ENCODE measurements around the gene TRAF7.

Gene TRAF7

DNA sequence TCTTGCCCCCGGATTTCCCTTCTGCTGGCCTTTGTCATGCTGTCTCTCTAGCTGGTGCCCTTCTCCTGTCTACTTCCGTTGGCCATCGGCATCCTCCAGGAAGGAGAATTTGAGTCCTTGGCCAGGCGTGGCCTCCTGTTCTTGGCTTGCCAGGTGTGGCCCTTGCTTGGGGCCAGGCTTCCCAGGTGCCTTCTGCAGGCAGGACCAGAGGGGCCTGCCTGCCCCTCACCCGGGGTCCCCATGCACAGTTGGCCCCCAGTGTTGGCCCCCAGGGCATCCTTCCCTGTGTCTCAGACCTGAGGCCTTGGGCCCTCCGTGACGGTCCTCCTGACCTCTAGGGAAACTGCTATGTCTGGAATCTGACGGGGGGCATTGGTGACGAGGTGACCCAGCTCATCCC lies 52.3 kb downstream of the TRAF7 start:
- ATAC-seq (ENCODE audit: insufficient read depth, low read depth) (no peak), DNase-seq (no peak)
- no peak for TF ChIP-seq EZH2 (IDR thresholded peaks at IDR 0.05; ENCODE audit: borderline replicate concordance, low read depth, low read length, severe bottlenecking)
- TF ChIP-seq, protein P1, sequence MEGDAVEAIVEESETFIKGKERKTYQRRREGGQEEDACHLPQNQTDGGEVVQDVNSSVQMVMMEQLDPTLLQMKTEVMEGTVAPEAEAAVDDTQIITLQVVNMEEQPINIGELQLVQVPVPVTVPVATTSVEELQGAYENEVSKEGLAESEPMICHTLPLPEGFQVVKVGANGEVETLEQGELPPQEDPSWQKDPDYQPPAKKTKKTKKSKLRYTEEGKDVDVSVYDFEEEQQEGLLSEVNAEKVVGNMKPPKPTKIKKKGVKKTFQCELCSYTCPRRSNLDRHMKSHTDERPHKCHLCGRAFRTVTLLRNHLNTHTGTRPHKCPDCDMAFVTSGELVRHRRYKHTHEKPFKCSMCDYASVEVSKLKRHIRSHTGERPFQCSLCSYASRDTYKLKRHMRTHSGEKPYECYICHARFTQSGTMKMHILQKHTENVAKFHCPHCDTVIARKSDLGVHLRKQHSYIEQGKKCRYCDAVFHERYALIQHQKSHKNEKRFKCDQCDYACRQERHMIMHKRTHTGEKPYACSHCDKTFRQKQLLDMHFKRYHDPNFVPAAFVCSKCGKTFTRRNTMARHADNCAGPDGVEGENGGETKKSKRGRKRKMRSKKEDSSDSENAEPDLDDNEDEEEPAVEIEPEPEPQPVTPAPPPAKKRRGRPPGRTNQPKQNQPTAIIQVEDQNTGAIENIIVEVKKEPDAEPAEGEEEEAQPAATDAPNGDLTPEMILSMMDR (IDR thresholded peaks at IDR 0.05; ENCODE audit: borderline replicate concordance, extremely low read depth, low read length, poor library complexity, severe bottlenecking): no peak
- no peak overlapping the region for H3K27ac ChIP-seq (ENCODE audit: low read length)
- H2AFZ ChIP-seq (ENCODE audit: low read depth, low read length): no peak overlapping the region
- H3K4me3 ChIP-seq (ENCODE audit: low read depth in 1 of 2, low read length in 2 of 2): no peak overlapping the region
- no peaks in the 10 kb centered on the region for H3K9me3 ChIP-seq (ENCODE audit: insufficient read depth, low read length, severe bottlenecking)
- H3K27me3 ChIP-seq (ENCODE audit: insufficient read depth, low read length, poor library complexity): no peaks in the 10 kb centered on the region
- peaks cover 44% of the 10 kb centered on the region for H3K79me2 ChIP-seq (ENCODE audit: insufficient read depth, low read length)
- no peak overlapping the region for H3K9ac ChIP-seq (ENCODE audit: low read depth, low read length)
- peaks cover 59% of the 10 kb centered on the region for H3K36me3 ChIP-seq (ENCODE audit: insufficient read depth, low read length)
- peaks cover 46% of the 10 kb centered on the region for H3K4me1 ChIP-seq (ENCODE audit: insufficient read depth, low read length)
- no peak overlapping the region for H3K4me2 ChIP-seq (ENCODE audit: insufficient read depth, low read length)
- peaks cover 19% of the 10 kb centered on the region for H4K20me1 ChIP-seq (ENCODE audit: insufficient read depth, low read length)

DNA sequence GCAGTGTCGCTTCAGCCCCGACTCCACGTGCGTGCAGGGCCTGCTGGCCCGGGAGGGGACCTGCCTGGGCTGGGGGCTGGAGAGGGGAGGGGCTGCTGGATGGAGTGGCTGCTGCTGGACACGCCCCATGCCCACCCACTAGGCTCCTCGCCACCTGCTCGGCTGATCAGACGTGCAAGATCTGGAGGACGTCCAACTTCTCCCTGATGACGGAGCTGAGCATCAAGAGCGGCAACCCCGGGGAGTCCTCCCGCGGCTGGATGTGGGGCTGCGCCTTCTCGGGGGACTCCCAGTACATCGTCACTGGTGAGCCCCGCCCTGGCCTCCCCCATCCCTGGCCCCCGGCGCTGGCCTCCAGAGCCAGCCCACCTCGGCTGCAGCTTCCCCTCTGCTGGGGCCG lies 52.7 kb downstream of the TRAF7 start:
- ATAC-seq (ENCODE audit: insufficient read depth, low read depth) (no peak), DNase-seq (no peak)

DNA sequence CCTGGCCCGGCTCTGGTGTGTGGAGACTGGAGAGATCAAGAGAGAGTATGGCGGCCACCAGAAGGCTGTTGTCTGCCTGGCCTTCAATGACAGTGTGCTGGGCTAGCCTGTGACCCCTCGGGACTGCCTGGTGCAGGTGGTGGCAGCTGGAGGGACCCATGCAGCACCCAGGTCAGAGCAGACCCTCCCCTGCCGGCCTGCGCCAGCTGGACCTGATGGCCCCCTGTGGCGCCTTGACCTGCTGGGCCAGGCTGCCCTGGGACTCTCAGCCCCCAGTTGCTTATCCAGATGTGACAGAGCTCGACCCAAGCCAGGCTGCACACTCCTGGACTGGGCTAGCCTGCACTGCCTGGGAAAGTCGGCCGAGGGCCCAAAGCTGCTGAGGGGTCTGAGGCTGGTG lies 53.2 kb downstream of the TRAF7 start:
- no peak for ATAC-seq (ENCODE audit: insufficient read depth, low read depth)
- no peak for TF ChIP-seq EZH2 (IDR thresholded peaks at IDR 0.05; ENCODE audit: borderline replicate concordance, low read depth, low read length, severe bottlenecking)
- TF ChIP-seq, protein P1 (IDR thresholded peaks at IDR 0.05; ENCODE audit: borderline replicate concordance, extremely low read depth, low read length, poor library complexity, severe bottlenecking): no peak

More for the DNA sequence above, 52.7 kb downstream of the TRAF7 start:
- H3K9me3 ChIP-seq (ENCODE audit: insufficient read depth, low read length, severe bottlenecking): no peaks in the 10 kb centered on the region
- H2AFZ ChIP-seq (ENCODE audit: low read depth, low read length): no peak overlapping the region
- H3K4me1 ChIP-seq (ENCODE audit: insufficient read depth, low read length): peaks cover 51% of the 10 kb centered on the region
- no peaks in the 10 kb centered on the region for H3K27me3 ChIP-seq (ENCODE audit: insufficient read depth, low read length, poor library complexity)
- H3K79me2 ChIP-seq (ENCODE audit: insufficient read depth, low read length): peaks cover 49% of the 10 kb centered on the region
- peaks cover 23% of the 10 kb centered on the region for H4K20me1 ChIP-seq (ENCODE audit: insufficient read depth, low read length)
- TF ChIP-seq, protein P1 (IDR thresholded peaks at IDR 0.05; ENCODE audit: borderline replicate concordance, extremely low read depth, low read length, poor library complexity, severe bottlenecking): no peak
- TF ChIP-seq EZH2 (IDR thresholded peaks at IDR 0.05; ENCODE audit: borderline replicate concordance, low read depth, low read length, severe bottlenecking): no peak
- H3K27ac ChIP-seq (ENCODE audit: low read length): no peak overlapping the region
- H3K4me3 ChIP-seq (ENCODE audit: low read depth in 1 of 2, low read length in 2 of 2): no peak overlapping the region
- H3K9ac ChIP-seq (ENCODE audit: low read depth, low read length): no peak overlapping the region
- H3K4me2 ChIP-seq (ENCODE audit: insufficient read depth, low read length): no peak overlapping the region
- H3K36me3 ChIP-seq (ENCODE audit: insufficient read depth, low read length): peaks cover 63% of the 10 kb centered on the region

More for the DNA sequence above, 53.2 kb downstream of the TRAF7 start:
- Histone ChIP-seq H4K20me1 (ENCODE audit: insufficient read depth, low read length) (peaks cover 28% of the 10 kb centered on the region), H3K9ac (ENCODE audit: low read depth, low read length) (no peak overlapping the region), H3K4me3 (ENCODE audit: low read depth in 1 of 2, low read length in 2 of 2) (no peak overlapping the region), H3K27me3 (ENCODE audit: insufficient read depth, low read length, poor library complexity) (no peaks in the 10 kb centered on the region), H3K36me3 (ENCODE audit: insufficient read depth, low read length) (peaks cover 68% of the 10 kb centered on the region), H3K4me1 (ENCODE audit: insufficient read depth, low read length) (peaks cover 56% of the 10 kb centered on the region), H3K27ac (ENCODE audit: low read length) (no peak overlapping the region), H3K9me3 (ENCODE audit: insufficient read depth, low read length, severe bottlenecking) (no peaks in the 10 kb centered on the region), H2AFZ (ENCODE audit: low read depth, low read length) (no peak overlapping the region), H3K4me2 (ENCODE audit: insufficient read depth, low read length) (no peak overlapping the region), H3K79me2 (ENCODE audit: insufficient read depth, low read length) (peaks cover 53% of the 10 kb centered on the region)
- DNase-seq: no peak

Measured in DND-41 (cell line).